HEK293 (cell line): ENCODE measurements around the gene KANSL1.

Experiments
- CTCF ChIA-PET: fragments of 350-600 bp; formaldehyde crosslinking; extraction: SDS; loops from one replicate; lab custom pipeline; 2021; ENCODE audit warnings: antibody characterized with exemption; lab: Yijun Ruan, JAX
- POLR2A ChIA-PET: fragments of 300-600 bp; formaldehyde crosslinking; extraction: SDS; loops from one replicate; lab custom pipeline; 2020; ENCODE audit warnings: antibody characterized with exemption, inconsistent platforms; lab: Yijun Ruan, JAX
- H3K27ac ChIP-seq: fragments of 200-500 bp; sonication (Bioruptor generic); 2 replicates; pipeline ENCODE4 v1.5.1; 2014; ENCODE audit warnings: low read depth, low read length, control low read depth, inconsistent platforms; ENCODE audit errors: extremely low read depth
- H3K36me3 ChIP-seq, 2 experiments: fragments of 200-500 bp in 1 of 2; sonication (Bioruptor generic) in 1 of 2; 1 replicate in 1 of 2; 2 replicates in 1 of 2; pipeline ENCODE4 v1.5.1; 2014 to 2017; ENCODE audit warnings: inconsistent platforms in 2 of 2, low read length in 2 of 2; ENCODE audit not compliant: control insufficient read depth in 2 of 2, insufficient read depth in 1 of 2
- H3K4me1 ChIP-seq: fragments of 200-500 bp; sonication (Bioruptor generic); 2 replicates; pipeline ENCODE4 v1.5.1; 2014; ENCODE audit warnings: mild to moderate bottlenecking, low read length, inconsistent platforms; ENCODE audit not compliant: control insufficient read depth, insufficient read depth
- H3K4me3 ChIP-seq: 2 replicates; pipeline ENCODE4 v1.5.1; 2011; ENCODE audit warnings: low read depth, mild to moderate bottlenecking, control low read depth, low read length, moderate library complexity
- H3K9me3 ChIP-seq: fragments of 200-500 bp; sonication (Bioruptor generic); 2 replicates; pipeline ENCODE4 v1.5.1; 2014; ENCODE audit warnings: low read depth, low read length, inconsistent platforms; ENCODE audit not compliant: control insufficient read depth, insufficient read depth
- KLF7 ChIP-seq: fragments of 450-650 bp; formaldehyde crosslinking; IDR thresholded peaks from 2 replicates; pipeline ENCODE4 v1.5.1; 2016; ENCODE audit warnings: missing biosample characterization, missing genetic modification characterization, borderline replicate concordance
- SALL2 ChIP-seq: fragments of 450-650 bp; formaldehyde crosslinking; IDR thresholded peaks from 2 replicates; pipeline ENCODE4 v1.5.0; 2017; ENCODE audit warnings: missing biosample characterization, mild to moderate bottlenecking, missing genetic modification characterization, borderline replicate concordance
- WT1 ChIP-seq: fragments of 450-650 bp; formaldehyde crosslinking; IDR thresholded peaks from 2 replicates; pipeline ENCODE4 v1.5.1; 2016; ENCODE audit warnings: missing biosample characterization, missing genetic modification characterization
- ZBTB44 ChIP-seq: fragments of 450-650 bp; IDR thresholded peaks from 2 replicates; pipeline ENCODE4 v1.5.1; 2018; ENCODE audit warnings: missing biosample characterization, mild to moderate bottlenecking, missing genetic modification characterization
- ZFHX2 ChIP-seq: fragments of 450-650 bp; formaldehyde crosslinking; conservative IDR thresholded peaks from 2 replicates; pipeline ENCODE4 v1.5.1; 2016; ENCODE audit warnings: missing biosample characterization, missing genetic modification characterization
- ZFP37 ChIP-seq: fragments of 450-650 bp; formaldehyde crosslinking; IDR thresholded peaks from 2 replicates; pipeline ENCODE4 v1.5.1; 2016; ENCODE audit warnings: missing biosample characterization, missing genetic modification characterization
- ZNF133 ChIP-seq: fragments of 450-650 bp; formaldehyde crosslinking; IDR thresholded peaks from 2 replicates; pipeline ENCODE4 v1.5.1; 2016; ENCODE audit warnings: missing biosample characterization, missing genetic modification characterization
- ZNF175 ChIP-seq: fragments of 450-650 bp; formaldehyde crosslinking; IDR thresholded peaks from 2 replicates; pipeline ENCODE4 v1.5.1; 2016; ENCODE audit warnings: missing biosample characterization, missing genetic modification characterization
- ZNF214 ChIP-seq: fragments of 450-650 bp; formaldehyde crosslinking; IDR thresholded peaks from 2 replicates; pipeline ENCODE4 v1.5.1; 2017; ENCODE audit warnings: missing biosample characterization, mild to moderate bottlenecking, missing genetic modification characterization, borderline replicate concordance
- ZNF354C ChIP-seq: fragments of 450-650 bp; formaldehyde crosslinking; IDR thresholded peaks from 2 replicates; pipeline ENCODE4 v1.5.1; 2016; ENCODE audit warnings: missing biosample characterization, missing genetic modification characterization, low read depth, borderline replicate concordance
- ZNF391 ChIP-seq: fragments of 450-650 bp; formaldehyde crosslinking; IDR thresholded peaks from 2 replicates; pipeline ENCODE4 v1.5.1; 2016; ENCODE audit warnings: low read depth, missing biosample characterization, missing genetic modification characterization, borderline replicate concordance
- ZNF398 ChIP-seq: fragments of 450-650 bp; formaldehyde crosslinking; IDR thresholded peaks from 2 replicates; pipeline ENCODE4 v1.5.1; 2017; ENCODE audit warnings: missing biosample characterization, missing genetic modification characterization
- ZNF521 ChIP-seq: fragments of 450-650 bp; formaldehyde crosslinking; IDR thresholded peaks from 2 replicates; pipeline ENCODE4 v1.5.1; 2017; ENCODE audit warnings: missing biosample characterization, mild to moderate bottlenecking, missing genetic modification characterization
- ZNF561 ChIP-seq: fragments of 450-650 bp; IDR thresholded peaks from 2 replicates; pipeline ENCODE4 v1.5.1; 2018; ENCODE audit warnings: missing biosample characterization, missing genetic modification characterization, borderline replicate concordance
- ZNF571 ChIP-seq: fragments of 450-650 bp; formaldehyde crosslinking; IDR thresholded peaks from 2 replicates; pipeline ENCODE4 v1.5.0; 2017; ENCODE audit warnings: missing biosample characterization, missing genetic modification characterization
- ZNF747 ChIP-seq: fragments of 450-650 bp; formaldehyde crosslinking; IDR thresholded peaks from 2 replicates; pipeline ENCODE4 v1.5.1; 2016; ENCODE audit warnings: missing biosample characterization, missing genetic modification characterization
- ZNF777 ChIP-seq: fragments of 450-650 bp; formaldehyde crosslinking; IDR thresholded peaks from 2 replicates; pipeline ENCODE4 v1.5.1; 2017; ENCODE audit warnings: missing biosample characterization, missing genetic modification characterization, borderline replicate concordance
- ZSCAN5A ChIP-seq: fragments of 450-650 bp; formaldehyde crosslinking; IDR thresholded peaks from 2 replicates; pipeline ENCODE4 v1.5.1; 2016; ENCODE audit warnings: missing biosample characterization, missing genetic modification characterization
- TF ChIP-seq, protein P1 (sequence below): fragments of 450-650 bp; formaldehyde crosslinking; IDR thresholded peaks from 2 replicates; pipeline ENCODE4 v1.5.1; 2016; ENCODE audit warnings: missing biosample characterization, missing genetic modification characterization
- TF ChIP-seq, protein P2 (sequence below): fragments of 450-650 bp; formaldehyde crosslinking; IDR thresholded peaks from 2 replicates; pipeline ENCODE4 v1.5.0; 2017; ENCODE audit warnings: missing biosample characterization, missing genetic modification characterization, borderline replicate concordance
- TF ChIP-seq, protein P3 (sequence below): fragments of 450-650 bp; formaldehyde crosslinking; IDR thresholded peaks from 2 replicates; pipeline ENCODE4 v1.5.1; 2016; ENCODE audit warnings: missing biosample characterization, missing genetic modification characterization

Gene KANSL1

GRCh38 chr17:45982791-45983613, 210.2 kb downstream of the KANSL1 start (continued):
- TF ChIP-seq ZFHX2 (tag by site-specific recombination) (no peak), WT1 (tag by site-specific recombination) (no peak), ZNF175 (tag by site-specific recombination) (no peak)
- TF ChIP-seq, all 188 proteins: peak for 0

DNA sequence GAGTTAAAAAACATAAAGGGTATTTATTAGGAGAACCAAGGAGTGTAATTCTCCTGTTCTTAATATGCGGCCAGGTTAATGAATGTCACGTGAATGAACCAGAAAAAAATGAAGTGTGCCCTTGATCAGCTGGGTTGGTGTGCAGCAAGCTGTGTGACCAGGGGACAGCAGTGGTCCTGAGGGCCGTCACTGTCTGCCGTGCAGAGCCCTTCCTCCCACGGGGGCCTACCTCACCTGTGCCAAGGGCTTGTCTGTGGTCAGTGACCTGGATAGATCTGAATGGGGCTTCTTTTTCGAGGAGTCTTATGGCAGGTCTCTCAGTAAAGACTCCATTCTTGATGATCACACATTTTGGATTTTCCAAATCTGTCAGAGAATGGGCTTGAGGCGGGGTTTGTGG, 211.9 kb downstream of the KANSL1 start:
- H3K4me3 ChIP-seq: no peak overlapping the region
- H3K4me1 ChIP-seq: no peaks in the 10 kb centered on the region
- no peaks in the 10 kb centered on the region for H3K36me3 ChIP-seq
- POLR2A ChIA-PET: no interaction called here
- H3K9me3 ChIP-seq: no peaks in the 10 kb centered on the region
- TF ChIP-seq ZNF561 (tag by site-specific recombination) (no peak), ZNF521 (tag by site-specific recombination) (no peak), ZNF133 (tag by site-specific recombination) (no peak), ZNF391 (no peak), KLF7 (tag by site-specific recombination) (no peak), SALL2 (tag by site-specific recombination) (no peak), ZNF214 (tag by site-specific recombination) (no peak), ZNF398 (tag by site-specific recombination) (no peak), ZNF777 (no peak), ZNF571 (tag by site-specific recombination) (no peak), ZFP37 (tag by site-specific recombination) (no peak), ZBTB44 (no peak), ZSCAN5A (tag by site-specific recombination) (no peak), ZNF354C (tag by site-specific recombination) (no peak), ZNF747 (tag by site-specific recombination) (no peak)
- TF ChIP-seq, protein P1, sequence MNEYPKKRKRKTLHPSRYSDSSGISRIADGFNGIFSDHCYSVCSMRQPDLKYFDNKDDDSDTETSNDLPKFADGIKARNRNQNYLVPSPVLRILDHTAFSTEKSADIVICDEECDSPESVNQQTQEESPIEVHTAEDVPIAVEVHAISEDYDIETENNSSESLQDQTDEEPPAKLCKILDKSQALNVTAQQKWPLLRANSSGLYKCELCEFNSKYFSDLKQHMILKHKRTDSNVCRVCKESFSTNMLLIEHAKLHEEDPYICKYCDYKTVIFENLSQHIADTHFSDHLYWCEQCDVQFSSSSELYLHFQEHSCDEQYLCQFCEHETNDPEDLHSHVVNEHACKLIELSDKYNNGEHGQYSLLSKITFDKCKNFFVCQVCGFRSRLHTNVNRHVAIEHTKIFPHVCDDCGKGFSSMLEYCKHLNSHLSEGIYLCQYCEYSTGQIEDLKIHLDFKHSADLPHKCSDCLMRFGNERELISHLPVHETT (tag by site-specific recombination): no peak
- TF ChIP-seq, protein P2, sequence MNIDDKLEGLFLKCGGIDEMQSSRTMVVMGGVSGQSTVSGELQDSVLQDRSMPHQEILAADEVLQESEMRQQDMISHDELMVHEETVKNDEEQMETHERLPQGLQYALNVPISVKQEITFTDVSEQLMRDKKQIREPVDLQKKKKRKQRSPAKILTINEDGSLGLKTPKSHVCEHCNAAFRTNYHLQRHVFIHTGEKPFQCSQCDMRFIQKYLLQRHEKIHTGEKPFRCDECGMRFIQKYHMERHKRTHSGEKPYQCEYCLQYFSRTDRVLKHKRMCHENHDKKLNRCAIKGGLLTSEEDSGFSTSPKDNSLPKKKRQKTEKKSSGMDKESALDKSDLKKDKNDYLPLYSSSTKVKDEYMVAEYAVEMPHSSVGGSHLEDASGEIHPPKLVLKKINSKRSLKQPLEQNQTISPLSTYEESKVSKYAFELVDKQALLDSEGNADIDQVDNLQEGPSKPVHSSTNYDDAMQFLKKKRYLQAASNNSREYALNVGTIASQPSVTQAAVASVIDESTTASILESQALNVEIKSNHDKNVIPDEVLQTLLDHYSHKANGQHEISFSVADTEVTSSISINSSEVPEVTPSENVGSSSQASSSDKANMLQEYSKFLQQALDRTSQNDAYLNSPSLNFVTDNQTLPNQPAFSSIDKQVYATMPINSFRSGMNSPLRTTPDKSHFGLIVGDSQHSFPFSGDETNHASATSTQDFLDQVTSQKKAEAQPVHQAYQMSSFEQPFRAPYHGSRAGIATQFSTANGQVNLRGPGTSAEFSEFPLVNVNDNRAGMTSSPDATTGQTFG (tag by site-specific recombination): no peak
- TF ChIP-seq, protein P3, sequence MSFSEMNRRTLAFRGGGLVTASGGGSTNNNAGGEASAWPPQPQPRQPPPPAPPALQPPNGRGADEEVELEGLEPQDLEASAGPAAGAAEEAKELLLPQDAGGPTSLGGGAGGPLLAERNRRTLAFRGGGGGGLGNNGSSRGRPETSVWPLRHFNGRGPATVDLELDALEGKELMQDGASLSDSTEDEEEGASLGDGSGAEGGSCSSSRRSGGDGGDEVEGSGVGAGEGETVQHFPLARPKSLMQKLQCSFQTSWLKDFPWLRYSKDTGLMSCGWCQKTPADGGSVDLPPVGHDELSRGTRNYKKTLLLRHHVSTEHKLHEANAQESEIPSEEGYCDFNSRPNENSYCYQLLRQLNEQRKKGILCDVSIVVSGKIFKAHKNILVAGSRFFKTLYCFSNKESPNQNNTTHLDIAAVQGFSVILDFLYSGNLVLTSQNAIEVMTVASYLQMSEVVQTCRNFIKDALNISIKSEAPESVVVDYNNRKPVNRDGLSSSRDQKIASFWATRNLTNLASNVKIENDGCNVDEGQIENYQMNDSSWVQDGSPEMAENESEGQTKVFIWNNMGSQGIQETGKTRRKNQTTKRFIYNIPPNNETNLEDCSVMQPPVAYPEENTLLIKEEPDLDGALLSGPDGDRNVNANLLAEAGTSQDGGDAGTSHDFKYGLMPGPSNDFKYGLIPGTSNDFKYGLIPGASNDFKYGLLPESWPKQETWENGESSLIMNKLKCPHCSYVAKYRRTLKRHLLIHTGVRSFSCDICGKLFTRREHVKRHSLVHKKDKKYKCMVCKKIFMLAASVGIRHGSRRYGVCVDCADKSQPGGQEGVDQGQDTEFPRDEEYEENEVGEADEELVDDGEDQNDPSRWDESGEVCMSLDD (tag by site-specific recombination): no peak
- TF ChIP-seq, all 188 proteins: peak for 0
- H3K27ac ChIP-seq: no peak overlapping the region
- CTCF ChIA-PET: interaction anchor here (0.6 kb wide), 1 partner anchor 20 kb away, joined by 4 read pairs; no protein-coding TSS in a partner anchor
